T-helper 1 cell (primary cell): Measurements from ENCODE around the gene PIGP.
"Not testable (repeated sequence)": the region's sequence is repeated elsewhere in the genome, so short reads cannot be mapped to it uniquely, and the experiment has no call there.

Experiments
- DNase-seq, 5 donors: peaks; one replicate each; pipeline ENCODE4 v3.0.0-alpha.2; 2012 to 2020

PIGP gene

DNA sequence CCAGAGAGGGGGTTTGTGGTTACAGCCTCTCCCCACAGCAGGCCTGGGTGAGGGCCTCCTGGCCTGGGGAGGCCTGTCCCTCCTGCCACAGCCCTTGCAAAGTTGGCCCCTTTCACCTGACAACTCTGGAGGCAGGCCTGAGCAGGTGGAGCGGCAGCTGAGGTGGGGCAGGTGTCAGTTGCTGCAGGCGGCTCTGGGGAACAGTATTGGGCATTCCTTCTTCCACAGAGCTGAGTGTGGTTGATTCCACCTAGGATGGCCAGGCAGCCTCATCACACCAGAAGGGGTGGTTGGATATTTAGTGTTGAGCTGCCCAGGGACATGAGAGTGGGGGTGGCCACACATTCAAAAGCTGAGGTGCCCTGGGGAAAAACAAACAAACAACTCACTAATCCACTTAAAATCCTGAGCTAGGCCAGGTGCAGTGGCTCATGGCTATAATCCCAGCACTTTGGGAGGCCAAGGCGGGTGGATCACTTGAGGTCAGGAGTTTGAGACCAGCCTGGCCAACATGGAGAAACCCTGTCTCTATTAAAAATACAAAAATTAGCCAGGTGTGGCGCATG lies 31.1 kb downstream of the PIGP start:
- no peak for DNase-seq

- no peak for DNase-seq
Observed at GRCh38 chr21:37040212-37040611, 32.7 kb downstream of the PIGP start.

DNA sequence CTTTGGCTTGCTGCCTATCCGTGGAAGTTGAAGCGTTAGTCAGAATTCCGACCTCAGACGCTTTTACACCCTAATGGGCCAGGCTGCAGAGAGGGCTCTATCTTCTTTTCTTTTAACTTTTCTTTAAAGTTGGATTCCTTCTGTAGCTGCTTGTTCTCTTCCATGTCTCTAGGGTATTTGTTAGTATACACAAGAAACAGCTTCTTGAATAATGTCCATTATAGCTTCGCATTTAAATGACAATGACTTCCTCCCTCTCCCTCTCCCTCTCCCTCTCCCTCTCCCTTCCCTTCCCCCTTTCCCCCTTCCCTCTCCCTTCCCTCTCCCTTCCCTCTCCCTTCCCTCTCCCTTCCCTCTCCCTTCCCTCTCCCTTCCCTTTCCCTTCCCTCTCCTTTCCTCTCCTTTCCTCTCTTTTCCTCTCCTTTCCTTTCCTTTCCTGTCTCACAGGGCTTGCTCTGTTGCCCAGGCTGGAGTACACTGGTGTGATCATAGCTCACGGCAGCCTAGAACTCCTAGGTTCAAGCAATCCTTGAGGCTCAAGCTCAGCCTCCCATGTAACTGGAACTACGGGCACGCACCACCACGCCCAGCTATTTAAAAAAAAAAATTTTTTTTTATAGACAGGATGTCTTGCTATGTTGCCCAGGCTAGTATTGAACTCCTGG lies 33.3 kb downstream of the PIGP start:
- DNase-seq = no peak

- no peak for DNase-seq
Observed at GRCh38 chr21:37036177-37036576, 36.7 kb downstream of the PIGP start.

DNA sequence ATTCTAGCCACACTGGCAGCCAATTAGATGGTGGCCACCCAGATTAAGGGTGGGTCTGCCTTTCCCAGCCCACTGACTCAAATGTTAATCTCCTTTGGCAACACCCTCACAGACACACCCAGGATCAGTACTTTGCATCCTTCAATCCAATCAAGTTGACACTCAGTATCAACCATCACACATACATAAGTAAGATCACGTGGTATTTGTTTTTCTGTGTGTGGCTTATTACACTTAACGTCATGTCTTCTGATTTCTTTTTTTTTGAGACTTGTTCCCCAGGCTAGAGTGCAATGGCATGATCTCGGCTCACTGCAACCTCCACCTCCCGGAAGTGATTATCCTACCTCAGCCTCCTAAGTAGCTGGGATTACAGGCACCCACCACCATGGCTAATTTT lies 38.5 kb downstream of the PIGP start:
- DNase-seq = not testable (repeated sequence)

- no peak for DNase-seq
Observed at GRCh38 chr21:37032877-37033471, 39.9 kb downstream of the PIGP start.

GRCh38 chr21:37032293-37032692 lies 40.6 kb downstream of the PIGP start:
- no peak for DNase-seq

- no peak for DNase-seq
Observed at GRCh38 chr21:37030864-37031263, 42.0 kb downstream of the PIGP start.

- no peak for DNase-seq
Observed at GRCh38 chr21:37028570-37028969, 44.3 kb downstream of the PIGP start.

DNA sequence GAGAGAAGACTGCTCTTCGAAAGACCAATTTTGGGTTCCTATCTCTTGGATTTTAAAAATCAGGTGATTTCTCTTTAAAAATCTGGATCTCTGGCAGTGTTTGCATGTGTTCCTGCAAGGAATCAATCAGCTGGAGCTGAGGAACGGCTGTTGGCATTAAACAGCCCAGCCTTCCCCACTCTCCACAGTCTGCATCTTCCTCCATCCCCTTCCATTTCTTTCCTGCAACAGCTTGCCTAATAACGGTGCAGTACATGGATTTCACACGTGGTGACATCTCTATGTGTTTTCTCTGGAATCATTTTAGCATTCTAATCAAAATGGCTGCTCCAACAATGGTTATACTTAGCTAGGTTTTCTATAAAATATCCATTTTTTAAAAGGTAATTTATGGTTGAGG lies 46.4 kb downstream of the PIGP start:
- DNase-seq = no peak

DNA sequence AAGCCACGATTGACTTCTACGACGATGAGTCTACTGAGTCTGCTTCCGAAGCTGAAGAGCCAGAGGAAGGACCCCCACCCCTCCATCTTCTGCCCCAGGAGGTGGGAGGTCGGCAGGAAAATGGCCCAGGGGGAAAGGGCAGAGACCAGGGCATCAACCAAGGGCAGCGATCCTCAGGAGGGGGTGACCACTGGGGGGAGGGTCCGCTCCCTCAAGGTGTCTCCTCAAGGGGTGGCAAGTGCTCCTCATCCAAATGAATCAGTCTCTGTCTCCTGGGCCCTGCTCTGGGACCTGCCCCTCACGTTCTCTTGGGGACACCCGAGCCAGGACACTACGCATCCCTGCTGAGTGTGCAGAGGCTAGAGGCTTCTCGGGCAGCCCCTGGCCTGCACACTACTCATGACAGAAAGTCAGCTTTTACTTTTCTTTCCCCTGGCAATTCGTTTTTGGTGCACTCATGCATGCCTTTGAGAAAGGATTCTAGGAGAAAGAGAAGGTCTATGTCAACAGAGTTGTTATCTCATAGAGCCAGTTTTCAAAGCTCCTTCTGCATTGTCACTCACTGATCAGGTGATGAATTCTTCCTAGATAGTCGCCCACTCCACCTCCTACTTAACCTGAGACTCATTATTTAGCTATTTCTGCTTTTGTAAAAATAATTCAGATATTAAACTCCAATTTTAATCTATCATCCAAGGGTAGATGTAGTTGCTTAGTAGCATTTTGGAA lies 54.8 kb downstream of the PIGP start:
- DNase-seq = no peak
